ENCODE results near the gene RAB35. TPM values are rescaled to one million over a fixed set of nuclear protein-coding genes. Genes with fewer than 3 reads are reported as not detected.
A peak's percentile ranks its signal among the peaks of the same experiment; 100 is the strongest.

Gene RAB35
- total RNA-seq, 1 donor from 2014 or later: 30.9 TPM

DNA sequence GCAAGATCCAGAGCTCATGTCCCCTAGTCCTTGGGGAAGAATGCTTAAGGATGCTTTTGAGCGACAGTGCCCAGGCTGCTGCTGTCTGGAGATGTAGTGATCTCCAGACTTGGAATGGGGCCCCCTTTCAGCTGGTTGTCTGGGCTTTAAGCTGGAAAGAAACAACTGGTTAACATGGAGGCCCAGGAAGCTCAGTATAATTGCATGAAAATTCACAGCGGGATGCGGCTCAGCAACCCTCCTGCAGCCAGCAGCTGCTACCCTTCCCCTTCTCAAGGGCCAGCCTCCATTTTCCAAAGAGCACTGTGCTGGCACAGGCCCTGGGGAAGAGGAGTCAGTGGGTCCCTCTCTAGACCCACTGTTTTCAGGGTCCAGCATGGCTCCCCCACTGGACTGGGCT lies 26.3 kb downstream of the RAB35 start:
- no peak for TF ChIP-seq POLR2A (IDR thresholded peaks at IDR 0.05)
- TF ChIP-seq, protein P1, sequence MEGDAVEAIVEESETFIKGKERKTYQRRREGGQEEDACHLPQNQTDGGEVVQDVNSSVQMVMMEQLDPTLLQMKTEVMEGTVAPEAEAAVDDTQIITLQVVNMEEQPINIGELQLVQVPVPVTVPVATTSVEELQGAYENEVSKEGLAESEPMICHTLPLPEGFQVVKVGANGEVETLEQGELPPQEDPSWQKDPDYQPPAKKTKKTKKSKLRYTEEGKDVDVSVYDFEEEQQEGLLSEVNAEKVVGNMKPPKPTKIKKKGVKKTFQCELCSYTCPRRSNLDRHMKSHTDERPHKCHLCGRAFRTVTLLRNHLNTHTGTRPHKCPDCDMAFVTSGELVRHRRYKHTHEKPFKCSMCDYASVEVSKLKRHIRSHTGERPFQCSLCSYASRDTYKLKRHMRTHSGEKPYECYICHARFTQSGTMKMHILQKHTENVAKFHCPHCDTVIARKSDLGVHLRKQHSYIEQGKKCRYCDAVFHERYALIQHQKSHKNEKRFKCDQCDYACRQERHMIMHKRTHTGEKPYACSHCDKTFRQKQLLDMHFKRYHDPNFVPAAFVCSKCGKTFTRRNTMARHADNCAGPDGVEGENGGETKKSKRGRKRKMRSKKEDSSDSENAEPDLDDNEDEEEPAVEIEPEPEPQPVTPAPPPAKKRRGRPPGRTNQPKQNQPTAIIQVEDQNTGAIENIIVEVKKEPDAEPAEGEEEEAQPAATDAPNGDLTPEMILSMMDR (IDR thresholded peaks at IDR 0.05): no peak
- TF ChIP-seq POLR2AphosphoS5 (IDR thresholded peaks at IDR 0.05; ENCODE audit: insufficient read depth in 1 of 2, low read depth in 1 of 2): no peak
- Histone ChIP-seq H3K4me3 (no peak overlapping the region), H3K36me3 (peaks cover 0 to 8% of the 10 kb centered on the region in 2 donors), H3K27ac (no peak overlapping the region), H3K27me3 (no peaks in the 10 kb centered on the region), H3K4me1 (peaks cover 15% of the 10 kb centered on the region), H3K9me3 (no peaks in the 10 kb centered on the region)
- intact Hi-C loops (cut with DNase I): no loop called here
- DNase-seq (ENCODE audit: extremely low spot score in 2 of 2): no peak

DNA sequence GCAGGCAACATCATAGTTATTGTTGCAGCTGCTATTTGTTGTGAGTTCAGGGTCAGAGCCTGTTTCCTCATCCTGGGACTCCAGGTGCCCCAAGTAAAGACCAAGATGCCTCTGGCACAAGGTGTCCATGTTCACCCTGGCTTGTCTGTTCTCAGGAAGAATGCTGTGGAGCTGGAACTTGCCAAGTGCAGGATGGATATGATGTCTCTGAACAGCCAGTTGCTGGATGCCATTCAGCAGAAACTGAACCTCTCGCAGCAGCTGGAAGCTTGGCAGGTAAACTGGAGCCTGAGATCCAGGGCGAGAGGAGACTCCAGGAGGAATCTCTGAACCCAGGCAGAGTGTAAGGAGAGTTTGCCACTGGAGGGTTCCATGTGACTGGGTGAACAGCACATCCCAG lies 26.8 kb downstream of the RAB35 start:
- no peak overlapping the region for H3K27ac ChIP-seq
- TF ChIP-seq, protein P1 (IDR thresholded peaks at IDR 0.05): no peak
- TF ChIP-seq POLR2A (IDR thresholded peaks at IDR 0.05) (no peak), POLR2AphosphoS5 (IDR thresholded peaks at IDR 0.05; ENCODE audit: insufficient read depth in 1 of 2, low read depth in 1 of 2) (no peak)
- H3K9me3 ChIP-seq: no peaks in the 10 kb centered on the region
- peaks cover 15% of the 10 kb centered on the region for H3K4me1 ChIP-seq
- no peaks in the 10 kb centered on the region for H3K27me3 ChIP-seq
- intact Hi-C loops (cut with DNase I): no loop called here
- H3K36me3 ChIP-seq: peaks cover 0 to 6% of the 10 kb centered on the region in 2 donors
- no peak overlapping the region for H3K4me3 ChIP-seq
- DNase-seq (ENCODE audit: extremely low spot score in 2 of 2): no peak

DNA sequence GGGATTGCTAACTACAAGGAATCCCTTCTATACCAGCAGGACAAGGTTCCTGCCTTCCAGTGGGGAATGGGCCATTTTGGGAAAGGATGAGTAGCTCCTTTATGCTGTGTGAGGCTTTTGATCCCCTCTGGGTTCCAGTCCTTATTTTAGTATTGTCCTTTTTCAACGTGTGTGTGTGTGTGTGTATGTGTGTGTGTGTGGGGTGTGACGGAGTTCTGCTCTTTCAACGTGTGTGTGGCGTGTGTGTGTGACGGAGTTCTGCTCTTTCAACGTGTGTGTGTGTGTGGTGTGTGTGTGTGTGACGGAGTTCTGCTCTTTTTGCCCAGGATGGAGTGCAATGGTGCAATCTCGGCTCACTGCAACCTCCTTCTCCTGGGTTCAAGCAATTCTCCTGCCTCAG lies 27.4 kb downstream of the RAB35 start:
- Histone ChIP-seq H3K4me3 (no peak overlapping the region), H3K9me3 (no peaks in the 10 kb centered on the region), H3K27ac (no peak overlapping the region), H3K36me3 (no peaks in the 10 kb centered on the region), H3K4me1 (peaks cover 15% of the 10 kb centered on the region), H3K27me3 (no peaks in the 10 kb centered on the region)
- DNase-seq (ENCODE audit: extremely low spot score in 2 of 2): no peak
- TF ChIP-seq POLR2A (IDR thresholded peaks at IDR 0.05) (no peak), POLR2AphosphoS5 (IDR thresholded peaks at IDR 0.05; ENCODE audit: insufficient read depth in 1 of 2, low read depth in 1 of 2) (no peak)
- TF ChIP-seq, protein P1 (IDR thresholded peaks at IDR 0.05): no peak
- intact Hi-C loops (cut with DNase I): no loop called here

DNA sequence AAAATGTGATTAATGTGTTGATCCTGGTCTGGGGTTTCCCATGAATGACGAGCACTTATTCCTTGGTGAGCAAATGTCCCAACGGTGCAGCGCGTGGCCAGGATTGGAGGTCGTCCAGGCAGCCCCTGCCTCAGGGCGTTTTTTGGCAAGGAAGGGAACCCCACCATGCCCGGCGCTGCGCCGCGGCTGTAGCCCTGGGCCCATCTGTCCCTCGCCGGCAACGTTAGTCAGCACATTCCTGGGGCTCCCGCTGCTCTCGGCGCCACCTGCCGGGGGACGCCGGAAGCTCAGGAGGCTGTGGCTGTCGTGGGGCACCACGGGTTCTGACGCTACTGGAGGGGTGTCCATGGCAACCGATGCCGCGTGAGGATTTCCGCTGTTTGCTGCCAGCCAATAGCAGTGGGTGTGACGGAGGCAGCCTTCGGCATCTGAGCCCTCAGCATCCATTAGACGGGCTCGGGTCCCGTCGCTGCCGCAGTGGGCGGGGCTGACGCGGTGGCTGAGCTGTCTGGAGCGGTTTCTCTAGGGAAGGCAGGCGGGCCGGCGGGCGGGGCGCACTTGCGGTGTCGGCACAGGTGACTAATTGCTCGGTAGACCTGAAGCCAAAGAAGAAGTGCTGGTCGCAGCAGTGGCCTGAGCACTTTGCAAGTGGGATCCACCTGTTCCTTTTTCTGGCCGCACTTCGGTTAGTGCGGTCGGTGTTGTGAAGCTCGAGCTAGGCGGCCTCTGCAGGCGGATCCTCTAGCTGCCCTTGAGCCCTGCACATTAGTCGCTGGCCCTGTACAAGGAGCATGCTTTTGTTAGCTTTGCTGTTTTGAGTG lies 29.5 kb downstream of the RAB35 start:
- peak overlapping the region; percentile 26 to 29 for H3K4me3 ChIP-seq
- intact Hi-C loops (cut with DNase I): no loop called here

More for the DNA sequence above, 29.5 kb downstream of the RAB35 start:
- Histone ChIP-seq H3K4me1 (peaks cover 15% of the 10 kb centered on the region), H3K9me3 (no peaks in the 10 kb centered on the region), H3K27ac (peak overlapping the region; percentile 71), H3K36me3 (no peaks in the 10 kb centered on the region), H3K27me3 (no peaks in the 10 kb centered on the region)
- TF ChIP-seq POLR2A (IDR thresholded peaks at IDR 0.05): no peak
- TF ChIP-seq, protein P1 (IDR thresholded peaks at IDR 0.05): peak; percentile 92 to 98 (median 92)
- peak; percentile 94 to 95 for TF ChIP-seq POLR2AphosphoS5 (IDR thresholded peaks at IDR 0.05; ENCODE audit: insufficient read depth in 1 of 2, low read depth in 1 of 2)
- peak in 1 of 2 donors; percentile 99 for DNase-seq (ENCODE audit: extremely low spot score in 2 of 2)

Measured in vagina (tissue), 2 donors.